ENCODE data around the gene HS6ST3.

The HS6ST3 gene

DNA sequence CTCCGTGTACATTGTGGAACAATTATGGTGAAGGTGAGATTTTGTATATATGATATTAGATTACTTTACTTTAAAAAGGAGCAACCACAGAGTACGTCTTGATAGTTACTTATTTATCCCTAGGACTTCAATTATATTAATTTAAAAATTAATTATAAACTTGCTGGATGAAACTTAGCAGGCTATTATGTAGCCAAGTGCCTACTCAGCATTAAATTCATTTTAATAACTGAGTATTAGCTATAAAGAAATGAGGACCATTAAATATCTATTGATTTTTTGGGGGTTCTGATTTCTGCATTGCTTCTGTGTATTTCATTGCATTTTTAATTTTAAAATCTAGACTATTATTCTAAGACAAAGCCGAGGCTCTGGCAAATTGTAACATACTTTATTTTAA, 109.4 kb downstream of the HS6ST3 start:
- no peak for DNase-seq (ENCODE audit: low read depth)

DNA sequence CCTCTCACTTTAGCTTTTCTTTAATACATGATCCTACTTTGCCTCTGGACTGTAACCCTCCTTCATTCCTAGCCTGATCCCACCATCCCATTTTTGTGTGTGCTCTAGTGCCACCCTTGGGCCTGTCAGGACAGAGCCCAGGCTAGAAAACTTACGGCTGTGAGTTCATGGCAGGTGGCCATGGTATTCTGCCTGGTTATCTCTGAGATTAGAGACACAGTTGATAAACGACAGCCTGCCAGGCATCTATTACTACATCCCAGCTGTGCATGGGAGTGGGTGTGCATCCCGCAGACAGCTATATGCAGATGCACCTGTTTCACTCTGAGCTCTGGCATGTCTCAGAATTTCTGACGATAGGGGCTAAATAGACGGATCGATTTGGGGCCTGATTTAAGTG, 110.9 kb downstream of the HS6ST3 start:
- DNase-seq (ENCODE audit: low read depth): no peak

DNA sequence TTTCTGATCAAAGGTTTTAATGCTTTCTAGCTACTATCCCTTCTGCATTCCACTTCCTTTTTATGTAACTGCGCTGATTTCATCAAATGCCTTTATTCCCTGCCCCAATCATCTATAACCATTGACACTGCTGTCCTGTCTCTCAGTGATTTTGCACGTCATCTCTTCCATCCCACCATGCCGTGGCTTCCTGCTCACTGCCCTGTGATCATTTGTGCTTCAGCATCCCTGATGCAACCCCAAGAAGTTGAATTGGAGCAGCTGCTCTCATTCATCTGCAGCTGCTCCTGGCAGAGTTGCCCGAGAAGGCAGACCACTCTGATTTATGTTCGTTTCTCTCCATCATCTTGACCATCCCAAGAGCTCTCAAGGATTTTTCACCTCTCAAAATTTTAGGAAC, 112.4 kb downstream of the HS6ST3 start:
- DNase-seq (ENCODE audit: low read depth): no peak

DNA sequence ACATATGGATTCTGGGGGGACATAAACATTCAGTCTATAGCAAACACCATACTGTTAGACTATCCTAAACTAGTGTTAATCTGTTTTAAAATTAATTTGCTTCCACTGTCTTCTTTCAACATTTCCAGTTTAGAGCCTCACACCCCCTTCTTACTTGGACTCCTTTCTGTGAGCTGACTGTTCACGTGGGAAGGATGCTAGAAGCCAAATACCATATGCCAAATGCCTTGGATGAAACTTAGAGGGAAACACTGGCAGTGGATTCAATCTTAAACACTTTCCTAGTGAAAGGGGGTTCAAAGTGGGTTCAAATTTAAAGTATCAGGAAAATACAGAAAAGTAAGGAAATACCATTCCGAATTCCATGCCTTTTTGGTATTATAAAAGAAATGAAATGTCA, 113.6 kb downstream of the HS6ST3 start:
- no peak for DNase-seq (ENCODE audit: low read depth)

- DNase-seq (ENCODE audit: low read depth): no peak
These were observed 125.0 kb downstream of the HS6ST3 start for GRCh38 chr13:96214824-96215445.

DNA sequence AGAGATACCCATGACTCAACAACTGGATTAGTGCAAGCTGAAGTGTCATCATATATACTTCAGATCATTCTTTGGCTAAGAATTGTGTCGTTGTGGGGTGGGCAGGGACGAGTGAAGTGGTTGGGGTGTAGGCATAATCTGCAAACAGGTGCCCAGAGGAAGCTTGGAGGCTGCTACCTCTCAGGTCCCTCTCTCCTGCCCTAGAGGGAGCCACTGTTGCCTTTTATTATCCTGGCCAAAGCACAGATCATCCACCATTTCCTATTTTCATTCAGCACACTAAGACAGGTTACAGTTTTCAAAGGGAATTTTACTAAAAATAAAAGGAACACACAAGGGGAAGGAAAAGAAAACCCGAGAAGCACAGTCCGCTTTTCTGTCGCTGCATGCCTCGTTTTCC, 126.6 kb downstream of the HS6ST3 start:
- no peak for DNase-seq (ENCODE audit: low read depth)

DNA sequence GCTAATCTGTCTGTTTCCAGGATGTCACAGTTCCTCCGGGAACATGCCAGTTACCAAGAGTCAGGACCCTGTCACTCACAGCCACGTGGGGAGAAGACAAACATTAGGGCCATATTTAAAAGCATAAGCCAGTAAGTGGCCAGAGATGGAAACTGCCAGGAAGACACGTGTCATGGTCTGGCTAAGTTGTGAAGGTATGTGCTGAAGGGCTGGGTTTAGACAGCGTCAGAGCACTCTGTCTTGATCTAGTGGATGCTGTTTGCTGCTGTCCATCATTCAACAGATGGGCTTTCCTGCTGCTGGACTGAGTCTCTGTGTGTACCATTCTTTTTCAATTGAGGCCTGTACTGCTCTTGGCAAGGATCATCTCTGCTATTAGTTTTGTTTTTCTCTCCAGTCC, 128.6 kb downstream of the HS6ST3 start:
- no peak for DNase-seq (ENCODE audit: low read depth)

DNA sequence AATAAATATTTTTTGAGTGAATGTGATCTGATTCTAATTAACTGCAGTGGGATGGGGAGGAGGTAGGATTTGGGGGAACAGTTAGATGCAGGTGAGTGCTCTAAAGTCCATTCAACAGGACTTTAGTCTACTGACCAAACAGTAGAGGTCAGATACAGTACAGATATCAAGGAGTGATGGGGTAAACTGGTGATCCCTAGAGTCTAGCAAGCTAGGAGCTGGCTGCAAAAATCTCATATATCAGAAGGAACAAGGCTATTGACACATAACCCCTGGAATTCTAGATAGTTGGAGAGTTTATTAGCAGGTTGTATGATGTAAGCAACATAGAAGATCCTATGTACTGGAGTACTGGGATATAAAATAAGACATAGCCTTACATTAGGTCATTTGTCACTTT, 131.6 kb downstream of the HS6ST3 start:
- no peak for DNase-seq (ENCODE audit: low read depth)

GRCh38 chr13:96223231-96223630, 133.3 kb downstream of the HS6ST3 start:
- no peak for DNase-seq (ENCODE audit: low read depth)

GRCh38 chr13:96229356-96229755, 139.4 kb downstream of the HS6ST3 start:
- no peak for DNase-seq (ENCODE audit: low read depth)

DNA sequence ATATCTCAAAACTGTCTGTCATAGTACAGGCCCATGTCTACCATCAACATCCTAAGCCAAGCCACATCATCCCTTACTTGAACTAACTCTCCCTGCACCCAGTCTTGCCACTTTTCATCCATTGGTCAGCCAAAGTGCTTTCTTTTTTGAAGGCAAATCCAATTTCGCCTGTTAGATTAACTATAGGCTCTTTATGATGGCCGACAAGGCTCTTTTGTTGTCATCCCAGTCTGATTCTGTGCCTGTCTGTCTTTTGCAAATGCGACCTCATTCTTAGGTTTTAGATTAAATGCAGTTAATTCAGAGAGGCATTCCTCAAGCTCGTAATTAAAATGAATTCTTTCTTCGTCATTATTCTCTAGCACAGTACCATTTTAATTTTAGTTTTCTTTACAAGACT, 148.3 kb downstream of the HS6ST3 start:
- DNase-seq (ENCODE audit: low read depth): no peak

DNA sequence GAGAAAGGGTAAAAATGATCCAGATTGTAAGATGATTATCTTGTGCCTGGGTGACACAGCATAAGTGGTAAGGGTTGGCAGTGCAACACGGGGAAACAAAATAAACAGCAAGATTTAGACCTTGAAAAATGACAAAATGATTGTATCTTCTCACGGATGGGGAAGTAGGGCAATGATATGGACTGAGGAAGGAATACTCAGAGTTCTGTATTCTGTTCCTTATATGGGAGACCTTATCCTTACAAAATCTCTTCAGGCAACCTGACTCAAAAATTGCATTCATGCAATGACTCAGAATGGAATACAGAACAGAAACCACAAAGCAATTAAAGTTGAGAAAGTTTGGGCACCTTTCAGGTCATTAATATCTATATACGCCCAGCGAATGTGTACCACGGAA, 149.0 kb downstream of the HS6ST3 start:
- no peak for DNase-seq (ENCODE audit: low read depth)

GRCh38 chr13:96243376-96243775, 153.5 kb downstream of the HS6ST3 start:
- DNase-seq (ENCODE audit: low read depth): no peak

DNA sequence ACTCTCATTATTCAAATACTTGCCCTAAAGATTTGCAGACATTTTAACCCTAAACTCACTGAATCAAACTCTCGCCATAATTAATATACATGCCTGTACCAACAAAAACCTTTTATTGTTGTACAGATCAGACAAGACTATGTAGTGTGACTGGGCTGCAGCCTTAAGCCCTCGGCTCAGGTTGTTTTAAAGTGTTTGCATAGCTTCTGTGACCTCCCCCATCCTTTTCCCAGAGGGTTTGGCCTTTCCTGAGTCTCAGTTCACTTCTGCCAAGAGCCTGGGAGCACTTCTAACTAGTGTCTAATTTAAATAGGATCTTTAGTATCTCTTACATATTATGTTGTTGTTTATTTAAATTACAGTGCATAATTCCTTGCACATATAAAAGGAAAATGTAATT, 158.2 kb downstream of the HS6ST3 start:
- no peak for DNase-seq (ENCODE audit: low read depth)

DNA sequence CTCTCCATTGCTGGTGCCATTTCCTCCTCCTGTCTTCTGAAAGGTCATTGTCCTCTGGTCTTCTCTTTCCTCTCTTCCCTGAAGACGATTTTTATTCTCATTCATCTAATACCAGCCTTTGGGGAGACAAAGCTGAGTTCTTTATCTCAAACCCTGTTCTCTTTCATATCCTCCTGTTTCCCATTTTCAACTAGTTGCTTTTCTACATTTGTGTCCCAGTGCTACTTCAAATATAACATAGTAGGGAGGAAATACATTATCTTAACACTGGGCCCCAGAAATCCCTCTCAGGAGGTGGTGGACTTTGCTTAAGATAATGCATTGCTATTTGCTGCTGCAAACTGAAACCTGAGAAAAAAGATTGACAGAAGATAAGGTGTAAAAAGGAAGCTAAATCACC, 159.1 kb downstream of the HS6ST3 start:
- no peak for DNase-seq (ENCODE audit: low read depth)

- DNase-seq (ENCODE audit: low read depth): no peak
These were observed 163.0 kb downstream of the HS6ST3 start for GRCh38 chr13:96252903-96253302.

DNA sequence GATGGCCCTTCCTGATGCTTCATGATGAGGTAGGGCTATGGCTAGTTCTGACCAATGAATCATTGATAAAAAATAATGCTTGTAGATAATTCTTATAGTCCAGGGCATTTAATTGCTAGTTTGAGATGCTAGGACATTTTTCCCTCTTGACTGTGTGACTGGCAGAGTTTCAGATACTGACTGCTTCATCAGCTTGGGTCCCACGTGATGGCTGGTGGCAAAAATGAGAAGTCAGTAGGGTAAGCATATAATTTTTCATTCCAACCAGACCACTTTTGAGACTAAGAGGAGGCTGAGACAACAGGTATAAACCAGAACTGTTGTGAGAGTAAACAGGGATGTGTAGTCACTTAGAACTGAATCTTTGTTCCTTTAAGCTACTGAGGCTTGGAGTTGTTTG, 183.3 kb downstream of the HS6ST3 start:
- DNase-seq (ENCODE audit: low read depth): no peak

- no peak for DNase-seq (ENCODE audit: low read depth)
These were observed 184.1 kb downstream of the HS6ST3 start for GRCh38 chr13:96274046-96274445.

- no peak for DNase-seq (ENCODE audit: low read depth)
These were observed 190.0 kb downstream of the HS6ST3 start for GRCh38 chr13:96279904-96280303.

DNA sequence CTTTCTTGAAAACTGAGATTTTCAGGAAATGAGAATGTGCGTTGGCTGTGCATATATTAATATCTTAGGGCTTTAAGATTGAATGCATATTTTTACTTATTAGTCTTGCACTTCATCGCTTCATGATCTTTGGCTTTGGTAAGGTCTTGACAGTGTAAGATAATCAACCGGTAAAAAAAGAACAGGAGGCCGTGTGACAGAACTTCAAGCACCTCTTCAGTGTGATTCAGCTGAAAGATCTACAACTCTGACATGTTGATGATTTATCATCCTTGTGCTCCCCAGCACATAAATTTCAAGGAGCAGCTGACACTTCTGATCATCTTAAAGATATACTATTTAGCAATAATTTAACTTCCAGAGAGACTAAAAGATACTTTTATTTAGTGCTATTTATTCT, 195.1 kb downstream of the HS6ST3 start:
- no peak for DNase-seq (ENCODE audit: low read depth)

- no peak for DNase-seq (ENCODE audit: low read depth)
These were observed 195.8 kb downstream of the HS6ST3 start for GRCh38 chr13:96285729-96286128.

- DNase-seq (ENCODE audit: low read depth): no peak
These were observed 205.3 kb downstream of the HS6ST3 start for GRCh38 chr13:96294930-96295881.

DNA sequence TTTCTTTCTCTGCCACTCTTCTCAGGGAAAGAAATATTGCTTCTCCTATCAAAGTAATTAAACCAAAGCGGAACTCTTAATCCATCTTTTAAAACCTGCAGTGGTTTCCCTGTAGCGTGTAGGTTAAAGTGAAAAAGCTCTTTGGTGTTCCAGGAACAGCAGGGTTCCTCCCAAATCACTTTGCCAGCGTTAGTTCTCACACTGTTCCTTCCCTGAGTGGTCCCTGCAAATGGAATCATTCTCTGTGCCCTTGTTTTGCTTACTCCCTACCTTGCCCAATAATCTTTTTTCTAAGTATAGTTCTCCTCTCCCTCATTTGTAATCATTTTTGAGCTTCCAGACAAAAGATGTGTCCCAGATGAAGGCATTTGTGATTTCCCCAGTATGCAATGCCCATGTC, 207.5 kb downstream of the HS6ST3 start:
- DNase-seq (ENCODE audit: low read depth): no peak

DNA sequence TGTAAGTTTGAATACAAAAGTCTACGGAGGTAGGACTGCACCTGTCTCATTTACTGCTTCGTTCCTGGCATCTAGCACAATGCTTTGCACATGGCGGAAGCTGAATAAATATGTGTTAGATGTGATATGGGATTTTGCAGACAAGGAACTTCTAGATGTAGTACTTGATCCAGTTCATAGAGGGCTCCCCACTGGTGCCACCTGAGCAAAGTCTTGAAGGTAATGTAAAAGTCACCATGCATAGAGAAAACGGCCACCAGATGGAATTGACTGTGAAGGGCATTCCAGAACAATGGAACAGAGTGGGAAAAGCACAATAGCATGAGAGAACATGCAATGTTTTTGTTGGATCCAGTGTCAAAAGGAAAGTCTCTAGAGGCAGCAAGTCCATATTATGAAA, 209.3 kb downstream of the HS6ST3 start:
- no peak for DNase-seq (ENCODE audit: low read depth)
